ENCODE data around the gene ODAD4. TPM values are rescaled to one million over a fixed set of nuclear protein-coding genes. Genes with fewer than 3 reads are reported as not detected.

ODAD4 gene
- total and polyA plus RNA-seq, 2 of the 8 experiments (the other 6 are each of a cell fraction or from before 2014, with no cell fraction given): 0.48 to 1.3 TPM

DNA sequence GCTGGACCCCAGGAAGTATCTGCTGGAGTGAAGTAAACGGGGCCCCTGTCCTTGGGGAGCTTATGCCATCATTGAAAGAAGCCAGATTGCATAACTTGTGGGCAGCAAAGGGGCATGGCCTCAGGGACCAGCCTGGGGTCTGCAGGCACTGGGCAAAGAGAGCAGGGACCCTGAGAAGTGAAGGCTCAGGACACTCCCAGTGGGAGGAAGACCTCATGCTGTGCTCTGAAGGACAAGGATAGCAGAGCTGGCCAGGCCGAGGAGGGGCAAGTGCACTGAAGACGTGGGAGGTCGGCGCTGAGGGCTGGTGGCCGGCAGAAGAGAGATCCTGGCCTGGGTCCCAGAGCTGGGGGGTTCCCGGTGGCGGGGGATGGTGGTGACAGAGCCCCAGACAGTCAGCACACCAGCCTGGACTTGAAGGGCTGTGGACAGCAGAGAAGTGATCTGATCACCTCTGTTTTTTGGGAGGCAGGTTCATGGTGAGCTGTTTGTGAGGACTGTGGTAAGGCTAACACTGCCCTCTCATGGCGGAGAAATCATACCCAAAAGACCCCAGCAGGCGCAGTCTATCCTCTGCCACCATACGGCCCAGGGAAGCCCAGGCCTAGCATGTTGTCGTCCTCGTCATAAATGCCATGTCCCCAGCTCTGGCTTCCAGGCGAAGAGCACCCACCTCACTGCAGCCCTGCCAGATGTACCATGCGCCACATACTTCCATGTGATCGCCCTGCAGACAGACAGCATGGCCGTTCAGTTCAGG lies 29.1 kb downstream of the ODAD4 start:
- no peak overlapping the region for H2BK20ac ChIP-seq (ENCODE audit: low read length)
- H3K4me1 ChIP-seq (replicated peaks in 1 of 4; ENCODE audit: control insufficient read depth in 3 of 4, insufficient read depth in 4 of 4, low read length in 3 of 4): peaks cover 6 to 16% (median 11%) of the 10 kb centered on the region in 4 experiments
- H3K4me3 ChIP-seq (ENCODE audit: extremely low read depth in 1 of 4, insufficient read depth in 2 of 4, low read depth in 3 of 4, low read length in 4 of 4): 0 out of 8 replicates have a peak overlapping the region, but pooled peaks of 1 of the 4 experiments have one; percentile 7
- H3K9ac ChIP-seq (replicated peaks in 1 of 4; ENCODE audit: extremely low read depth in 1 of 4, low read depth in 3 of 4, low read length in 3 of 4): no peak overlapping the region; a peak in 1 of 7 replicates
- peak overlapping the region; percentile 93; the same call in 1 of the 2 replicates for H2BK15ac ChIP-seq (ENCODE audit: low read length)
- WGBS, 2 experiments (ENCODE audit: extremely low coverage in 1 of 2, insufficient coverage in 1 of 2, insufficient read length in 1 of 2, insufficient replicate concordance in 2 of 2, low coverage in 1 of 2, low lambda C conversion rate in 2 of 2, missing lambda C conversion rate in 1 of 2): 67% methylated on average over 17 of the region's 17 CpGs; no CpG with 5 or more reads in 1 of the 2 experiments
- peak overlapping the region; percentile 13; the same call in 1 of the 2 replicates for H3K27ac ChIP-seq (ENCODE audit: low read depth, low read length)
- H3K36me3 ChIP-seq (ENCODE audit: control insufficient read depth in 2 of 4, insufficient read depth in 4 of 4, low read length in 3 of 4): no peaks in the 10 kb centered on the region
- CTCF ChIA-PET (ENCODE audit: partially characterized antibody): interaction anchor here (0.8 to 11.6 kb wide), 46 partner anchors 10 to 263 kb away, joined by 3 to 205 read pairs (median 4); partner anchors contain the start of genes ACLY, KLHL11, NKIRAS2 and ODAD4
- POLR2A ChIA-PET (ENCODE audit: partially characterized antibody): interaction anchor here (0.6 to 9.7 kb wide), 20 partner anchors 8 to 1408 kb away, joined by 3 to 67 read pairs (median 4); partner anchors contain the start of genes ACLY, CNP, DNAJC7 and EIF1
- H3K79me2 ChIP-seq (ENCODE audit: control insufficient read depth in 1 of 2, insufficient read depth in 2 of 2, low read length in 2 of 2): no peaks in the 10 kb centered on the region
- no peak overlapping the region for H3K18ac ChIP-seq (ENCODE audit: extremely low read depth, low read length)
- no peaks in the 10 kb centered on the region for H4K20me1 ChIP-seq (replicated peaks in 1 of 2; ENCODE audit: control insufficient read depth in 1 of 2, insufficient read depth in 2 of 2, low read length in 2 of 2)
- H2BK120ac ChIP-seq (replicated peaks; ENCODE audit: low read depth, low read length): no peak overlapping the region
- no peaks in the 10 kb centered on the region for H3K9me3 ChIP-seq (ENCODE audit: insufficient read depth in 2 of 2, low read depth in 1 of 2, low read length in 1 of 2)
- H3K4me2 ChIP-seq (ENCODE audit: insufficient read depth in 1 of 2, low read depth in 2 of 2, low read length in 2 of 2): peak overlapping the region in 1 of 2 experiments; percentile 4; a peak in 1 of 4 replicates
- H3K56ac ChIP-seq (replicated peaks; ENCODE audit: insufficient read length, low read depth, low read length): no peak overlapping the region
- DNase-seq (ENCODE audit: low read depth in 1 of 2, low spot score in 2 of 2): peak in 1 of 2 experiments; percentile 68
- no peaks in the 10 kb centered on the region for H3K23me2 ChIP-seq (ENCODE audit: low read depth, low read length)
- H2BK12ac ChIP-seq (ENCODE audit: low read depth, low read length): no peak overlapping the region; the same call in 1 of the 2 replicates
- no peak overlapping the region for H2AFZ ChIP-seq (ENCODE audit: low read length)
- H4K91ac ChIP-seq (replicated peaks; ENCODE audit: insufficient read length, low read length): peak overlapping the region; percentile 22
- H3K79me1 ChIP-seq (ENCODE audit: low read depth, low read length): no peaks in the 10 kb centered on the region
- H3K14ac ChIP-seq (ENCODE audit: insufficient read length): no peak overlapping the region
- H3K23ac ChIP-seq (ENCODE audit: insufficient read length): no peak overlapping the region
- FAIRE-seq: peak; percentile 45
- no peak overlapping the region for H4K5ac ChIP-seq (ENCODE audit: insufficient read length, low read depth, low read length)
- H2BK5ac ChIP-seq (ENCODE audit: low read depth, low read length): peak overlapping the region; percentile 25; the same call in 1 of the 2 replicates
- H2AK5ac ChIP-seq (ENCODE audit: low read depth, low read length): 0 out of 2 replicates have a peak overlapping the region, but pooled peaks have one; percentile 28
- no peak overlapping the region for H3K4ac ChIP-seq (replicated peaks; ENCODE audit: insufficient read length, low read depth, low read length)
- peak overlapping the region; percentile 82 for H4K8ac ChIP-seq (ENCODE audit: extremely low read depth, insufficient read depth, low read length)
- H3K27me3 ChIP-seq (replicated peaks in 1 of 4; ENCODE audit: control insufficient read depth in 3 of 4, extremely low read depth in 1 of 4, insufficient read depth in 3 of 4, low read length in 3 of 4): no peaks in the 10 kb centered on the region
- no peak for TF ChIP-seq CHD1 (IDR thresholded peaks at IDR 0.05; ENCODE audit: low read depth, low read length)
- TF ChIP-seq ZNF274 (IDR thresholded peaks at IDR 0.05; ENCODE audit: borderline replicate concordance, extremely low read depth, low read length): no peak
- no peak for TF ChIP-seq HDAC2 (IDR thresholded peaks at IDR 0.05; ENCODE audit: borderline replicate concordance in 1 of 2, low read depth in 2 of 2, low read length in 2 of 2)
- no peak for TF ChIP-seq SUZ12 (IDR thresholded peaks at IDR 0.05; ENCODE audit: low read length)
- TF ChIP-seq MAFK (IDR thresholded peaks at IDR 0.05; ENCODE audit: low read depth, low read length): no peak
- TF ChIP-seq KDM5A (IDR thresholded peaks at IDR 0.05; ENCODE audit: low read length): no peak
- no peak for TF ChIP-seq CHD2 (IDR thresholded peaks at IDR 0.05; ENCODE audit: low read length)
- TF ChIP-seq NANOG (IDR thresholded peaks at IDR 0.05; ENCODE audit: insufficient read depth, low read depth, low read length, poor library complexity, severe bottlenecking): no peak
- peak; percentile 78 to 85 for TF ChIP-seq RAD21 (IDR thresholded peaks at IDR 0.05 in 1 of 2, conservative IDR thresholded peaks at IDR 0.05 in 1 of 2; ENCODE audit: low read depth in 2 of 2, low read length in 2 of 2)
- peak; percentile 37; the same call in 1 of the 2 replicates for TF ChIP-seq CEBPB (IDR thresholded peaks at IDR 0.05; ENCODE audit: low read depth, low read length)
- no peak for TF ChIP-seq PHF8 (conservative IDR thresholded peaks at IDR 0.05; ENCODE audit: low read depth, low read length)

Data from H1 (cell line).